Endometrium (tissue), 2 donors: ENCODE data around the gene RPL13A.

Source experiments
- FAIRE-seq: peaks from 2 replicates; lab custom pipeline; 2012; peaks lifted over from hg19 to GRCh38; lab: Jason Lieb, UNC
- donor health status: control.
- donor health status: control.

RPL13A gene

DNA sequence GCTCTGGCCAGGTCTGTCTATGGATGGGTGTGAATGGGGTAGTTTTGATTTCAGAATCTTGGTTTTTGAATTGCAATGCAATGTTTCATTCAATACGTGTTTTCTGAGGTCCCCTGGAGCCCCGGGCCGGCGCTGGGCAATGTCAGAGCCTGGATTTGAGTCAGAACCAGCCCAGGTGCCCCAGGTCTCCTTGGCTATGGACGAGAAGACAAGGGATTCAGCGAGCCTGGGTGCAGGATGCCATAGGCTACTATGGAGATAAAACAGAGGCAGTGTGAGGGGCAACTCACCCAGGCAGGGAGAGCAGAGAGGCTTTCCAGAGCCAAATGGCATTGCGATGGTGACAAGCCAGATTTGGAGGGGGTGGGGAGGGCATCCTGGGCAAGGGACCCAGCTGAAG is 1.2 kb upstream of the RPL13A start:
- FAIRE-seq: no peak

GRCh38 chr19:49486710-49487276 is 615 bp upstream of the RPL13A start:
- FAIRE-seq: no peak

DNA sequence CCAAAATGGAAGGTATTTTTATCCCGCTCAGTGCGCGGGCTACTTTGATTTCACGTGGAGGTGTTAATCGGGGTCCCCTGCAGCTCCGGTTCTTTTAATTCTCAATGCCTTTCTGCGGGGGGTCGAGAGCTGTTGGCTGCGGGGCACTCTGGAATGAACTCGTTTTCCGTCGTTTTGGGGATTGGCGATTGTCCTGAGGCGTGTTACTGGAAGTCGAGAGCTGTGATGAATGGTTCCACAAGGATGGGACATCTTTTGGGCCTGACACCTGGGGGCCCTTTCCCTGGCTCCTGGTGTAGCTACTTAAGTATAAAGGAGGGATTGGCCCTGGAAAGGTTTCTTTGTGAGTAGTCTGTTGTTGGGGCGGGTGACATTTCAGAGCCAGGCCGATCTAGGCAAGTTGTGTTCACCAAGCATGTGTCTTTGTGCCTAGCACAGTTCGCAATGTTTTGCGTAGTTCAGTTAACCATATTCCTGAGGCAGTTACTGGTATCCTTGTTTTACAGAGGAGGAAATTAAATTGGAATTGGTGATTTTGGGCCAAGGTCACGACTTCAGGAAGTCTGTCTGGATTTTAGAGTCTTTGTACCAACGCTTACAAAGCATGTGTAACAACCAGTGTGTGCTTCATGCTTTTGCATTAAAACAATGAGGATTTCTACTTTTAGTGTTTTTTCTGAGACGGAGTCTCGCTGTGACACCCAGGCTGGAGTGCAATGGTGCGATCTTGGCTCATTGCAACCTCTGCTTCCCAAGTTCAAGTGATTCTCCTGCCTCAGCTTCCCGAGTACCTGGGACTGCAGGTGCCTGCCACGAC is 846 bp downstream of the RPL13A start:
- FAIRE-seq: no peak

DNA sequence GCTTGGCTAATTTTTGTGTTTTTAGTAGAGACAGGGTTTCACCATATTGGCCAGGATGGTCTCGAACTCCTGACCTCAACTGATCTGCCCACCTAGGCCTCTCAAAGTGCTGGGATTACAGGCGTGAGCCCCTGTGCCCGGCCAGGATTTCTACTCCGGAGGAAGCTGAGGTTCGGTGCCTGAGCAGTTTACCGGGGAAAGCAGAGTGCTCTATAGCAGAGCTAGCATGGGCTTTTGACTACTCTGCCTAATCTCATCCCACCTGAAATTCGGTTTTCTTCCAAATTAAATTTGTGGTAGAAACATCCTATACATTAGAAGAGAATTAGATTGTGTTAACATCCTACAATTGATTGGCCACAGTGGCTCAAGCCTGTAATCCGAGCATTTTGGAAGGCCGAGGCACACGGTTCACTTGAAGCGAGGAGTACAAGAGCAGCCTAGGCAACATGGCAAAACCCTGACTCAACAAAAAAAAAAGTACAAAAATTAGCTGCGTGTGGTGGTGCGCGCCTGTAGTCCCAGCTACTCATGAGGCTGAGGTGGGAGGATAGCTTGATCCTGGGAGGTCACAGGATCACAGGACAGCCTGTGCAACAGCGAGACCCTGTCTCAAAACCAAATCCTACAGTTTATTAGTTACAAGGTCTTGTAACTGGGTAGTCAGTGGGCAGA is 1.6 kb downstream of the RPL13A start:
- no peak for FAIRE-seq

DNA sequence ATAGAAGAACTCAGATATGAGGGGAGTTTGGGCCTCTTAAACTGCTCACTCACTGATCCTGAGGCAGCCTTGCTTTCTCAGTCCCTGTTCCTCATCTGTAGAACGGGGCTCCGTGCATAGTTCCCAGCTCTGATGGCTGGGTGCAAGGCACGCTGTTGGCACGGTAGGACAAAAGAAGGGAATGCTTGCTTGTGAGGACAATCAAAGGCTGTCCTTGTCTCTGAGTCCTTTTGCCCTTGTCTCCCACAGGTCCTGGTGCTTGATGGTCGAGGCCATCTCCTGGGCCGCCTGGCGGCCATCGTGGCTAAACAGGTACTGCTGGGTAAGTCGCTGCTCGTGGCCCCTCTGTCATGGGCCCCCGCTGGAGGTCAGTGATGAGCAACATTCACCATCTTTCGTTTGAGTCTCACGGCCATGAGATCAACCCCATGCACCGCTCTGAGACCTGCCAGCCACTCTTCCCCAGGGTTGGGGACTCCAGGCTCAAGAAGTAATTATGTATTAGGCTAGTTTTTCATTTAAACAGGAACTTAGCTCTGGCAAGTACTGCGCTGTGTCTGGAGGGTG is 2.3 kb downstream of the RPL13A start:
- no peak for FAIRE-seq

- no peak for FAIRE-seq
These were observed 3.0 kb downstream of the RPL13A start for GRCh38 chr19:49490287-49491029.

- no peak for FAIRE-seq
These were observed 3.8 kb downstream of the RPL13A start for GRCh38 chr19:49491030-49491803.

DNA sequence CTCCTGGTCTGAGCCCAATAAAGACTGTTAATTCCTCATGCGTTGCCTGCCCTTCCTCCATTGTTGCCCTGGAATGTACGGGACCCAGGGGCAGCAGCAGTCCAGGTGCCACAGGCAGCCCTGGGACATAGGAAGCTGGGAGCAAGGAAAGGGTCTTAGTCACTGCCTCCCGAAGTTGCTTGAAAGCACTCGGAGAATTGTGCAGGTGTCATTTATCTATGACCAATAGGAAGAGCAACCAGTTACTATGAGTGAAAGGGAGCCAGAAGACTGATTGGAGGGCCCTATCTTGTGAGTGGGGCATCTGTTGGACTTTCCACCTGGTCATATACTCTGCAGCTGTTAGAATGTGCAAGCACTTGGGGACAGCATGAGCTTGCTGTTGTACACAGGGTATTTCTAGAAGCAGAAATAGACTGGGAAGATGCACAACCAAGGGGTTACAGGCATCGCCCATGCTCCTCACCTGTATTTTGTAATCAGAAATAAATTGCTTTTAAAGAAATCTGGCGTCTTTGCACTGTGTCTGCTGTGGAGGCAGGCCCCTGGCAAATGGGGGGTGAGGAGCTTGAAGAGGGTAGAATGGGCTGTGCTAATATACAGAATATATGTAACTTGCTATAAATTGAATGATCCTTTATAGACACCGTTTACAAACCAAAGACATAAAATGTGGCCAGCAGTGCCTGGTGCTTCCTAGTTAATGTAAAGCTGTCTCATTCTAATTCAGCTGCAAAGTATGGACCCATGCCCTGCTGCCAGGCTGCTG is 4.6 kb downstream of the RPL13A start:
- no peak for FAIRE-seq

- FAIRE-seq: no peak
These were observed 5.4 kb downstream of the RPL13A start for GRCh38 chr19:49492573-49493405.

DNA sequence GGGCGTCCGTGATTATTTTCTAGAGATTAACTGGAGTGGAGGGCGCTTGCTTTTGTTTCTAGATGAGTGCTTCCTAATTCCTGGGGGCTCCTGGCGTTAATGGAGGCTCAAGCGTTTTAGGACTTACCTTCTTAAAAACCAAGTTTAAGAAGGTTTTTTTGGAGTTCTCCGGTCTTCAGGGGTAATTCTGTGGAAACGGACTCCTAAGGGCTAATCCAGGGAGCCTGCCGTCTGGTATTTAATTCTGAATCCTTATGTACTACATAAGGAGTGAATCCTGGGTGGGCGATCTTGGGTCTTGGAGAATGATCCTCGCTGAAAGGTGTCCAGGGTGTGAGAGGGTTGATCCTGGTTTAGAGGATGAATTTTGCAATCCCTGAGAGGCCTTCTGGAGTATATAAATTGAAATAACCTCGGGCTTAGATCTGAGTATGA is 9.2 kb downstream of the RPL13A start:
- no peak for FAIRE-seq

- no peak for FAIRE-seq
These were observed 9.8 kb downstream of the RPL13A start for GRCh38 chr19:49497047-49497788.

- FAIRE-seq: no peak
These were observed 10.3 kb downstream of the RPL13A start for GRCh38 chr19:49497789-49498103.

DNA sequence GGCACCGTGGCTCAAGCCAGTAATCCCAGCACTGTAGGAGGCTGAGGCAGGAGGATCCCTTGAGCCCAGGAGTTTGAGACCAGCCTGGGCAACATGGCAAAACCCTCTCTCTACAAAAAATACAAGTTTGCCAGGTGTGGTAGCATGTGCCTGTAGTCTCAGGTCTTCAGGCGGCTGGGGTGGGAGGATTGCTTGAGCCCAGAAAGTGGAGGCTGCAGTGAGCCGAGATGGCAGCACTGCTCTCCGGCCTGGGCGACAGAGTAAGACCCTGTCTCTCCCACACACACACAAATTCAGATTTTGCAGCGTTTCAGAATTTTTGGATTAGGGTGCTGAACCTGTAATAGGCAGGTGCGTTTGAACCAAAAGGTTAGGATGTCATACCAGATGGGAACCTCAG is 11.1 kb downstream of the RPL13A start:
- FAIRE-seq: no peak

- FAIRE-seq: no peak
These were observed 11.7 kb downstream of the RPL13A start for GRCh38 chr19:49499030-49499670.

DNA sequence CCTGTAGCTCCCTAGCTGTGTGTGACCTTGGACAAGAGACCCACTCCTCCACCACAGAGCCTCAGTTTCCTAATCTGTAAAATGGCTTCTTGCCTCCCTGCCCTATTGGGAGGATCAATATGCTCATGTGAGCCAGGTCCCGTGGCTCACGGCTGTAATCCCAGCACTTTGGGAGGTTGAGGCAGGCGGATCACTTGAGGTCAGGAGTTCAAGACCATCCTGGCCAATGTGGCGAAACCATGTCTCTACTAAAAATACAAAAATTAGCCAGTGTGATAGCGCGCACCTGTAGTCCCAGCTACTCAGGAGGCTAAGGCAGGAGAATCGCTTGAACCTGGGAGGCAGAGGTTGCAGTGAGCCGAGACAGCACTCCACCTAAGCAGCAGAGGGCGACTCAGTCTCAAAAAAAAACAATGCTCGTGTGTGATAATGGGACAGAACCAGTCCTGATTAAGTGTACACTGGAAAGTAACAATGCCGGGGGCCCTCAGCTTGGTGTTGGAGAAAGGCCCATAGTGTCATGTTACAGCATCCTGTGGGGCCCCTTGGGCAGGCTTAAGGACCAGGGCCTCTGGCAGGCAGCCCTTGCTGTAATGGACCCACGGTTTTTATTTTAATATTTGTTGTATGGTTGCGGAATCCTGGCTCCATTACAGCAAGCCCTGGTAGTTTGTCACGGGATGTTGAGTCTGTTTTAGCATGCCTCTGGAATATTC is 15.6 kb downstream of the RPL13A start:
- FAIRE-seq: no peak

DNA sequence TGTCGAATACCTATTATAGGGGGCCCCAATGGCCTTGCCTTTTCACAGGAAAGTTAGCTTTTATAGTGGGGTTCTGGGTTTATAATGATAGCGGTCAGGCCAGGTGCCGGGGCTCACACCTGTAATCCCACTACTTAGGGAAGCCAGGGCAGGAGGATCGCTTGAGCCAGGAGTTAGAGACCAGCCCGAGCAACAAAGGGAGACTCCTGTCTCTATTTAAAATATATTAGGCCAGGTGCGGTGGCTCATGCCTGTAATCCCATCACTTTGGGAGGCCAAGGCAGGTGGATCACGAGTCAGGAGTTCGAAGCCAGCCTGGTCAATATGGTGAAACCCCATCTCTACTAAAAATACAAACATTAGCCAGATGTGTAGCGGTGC is 16.2 kb downstream of the RPL13A start:
- FAIRE-seq: no peak

- FAIRE-seq: no peak
These were observed 19.2 kb downstream of the RPL13A start for GRCh38 chr19:49506575-49507105.
